WTC11 (cell line): ENCODE measurements around the gene FAM3B. TPM values are rescaled to one million over a fixed set of nuclear protein-coding genes. Genes with fewer than 3 reads are reported as not detected.

Source experiments
- ATAC-seq: fragments of 200-7000 bp; cut with Tn5 transposase; 2 replicates; pipeline ENCODE4 v1.10.0; 2021; ENCODE audit warnings: mild to moderate bottlenecking, moderate library complexity
- CTCF ChIA-PET: fragments of 300-600 bp; sonication (Branson Sonifier 250); formaldehyde crosslinking; loops from one replicate; lab custom pipeline; 2021; ENCODE audit warnings: antibody characterized with exemption; lab: Charles Lee
- POLR2A ChIA-PET: fragments of 350-600 bp; sonication (Branson Sonifier 250); formaldehyde crosslinking; loops from one replicate; lab custom pipeline; 2021; ENCODE audit warnings: antibody characterized with exemption; lab: Charles Lee
- DNase-seq: peaks from one replicate; pipeline ENCODE4 v3.0.0; 2021; ENCODE audit warnings: low spot score
- H3K27ac Mint-ChIP-seq: 2 replicates; pipeline ENCODE4 v1.8.0; 2021; ENCODE audit warnings: mixed read lengths
- H3K27me3 Mint-ChIP-seq: 2 replicates; pipeline ENCODE4 v1.8.0; 2021; ENCODE audit warnings: low read depth, mild to moderate bottlenecking, moderate library complexity, mixed read lengths
- H3K36me3 Mint-ChIP-seq: 2 replicates; pipeline ENCODE4 v1.8.0; 2021; ENCODE audit warnings: mixed read lengths
- H3K4me1 Mint-ChIP-seq: 2 replicates; pipeline ENCODE4 v1.8.0; 2022; ENCODE audit warnings: mixed read lengths
- H3K4me3 Mint-ChIP-seq: 2 replicates; pipeline ENCODE4 v1.8.0; 2021; ENCODE audit warnings: mild to moderate bottlenecking, moderate library complexity, mixed read lengths
- H3K9me3 Mint-ChIP-seq: 2 replicates; pipeline ENCODE4 v1.8.0; 2021; ENCODE audit warnings: mixed read lengths
- ATF1 ChIP-seq: sonication (generic); formaldehyde crosslinking; IDR thresholded peaks from 2 replicates; pipeline ENCODE4 v1.8.1; 2023; ENCODE audit warnings: mild to moderate bottlenecking, moderate library complexity, missing genetic modification reagents
- CBFB ChIP-seq: sonication (generic); formaldehyde crosslinking; IDR thresholded peaks from 2 replicates; pipeline ENCODE4 v1.8.1; 2022; ENCODE audit warnings: mild to moderate bottlenecking, low read depth, missing genetic modification reagents
- CREB1 ChIP-seq: sonication (generic); formaldehyde crosslinking; IDR thresholded peaks from 2 replicates; pipeline ENCODE4 v1.8.0; 2023; ENCODE audit warnings: mild to moderate bottlenecking, missing genetic modification reagents
- KAT7 ChIP-seq: sonication (generic); formaldehyde crosslinking; IDR thresholded peaks from 2 replicates; pipeline ENCODE4 v1.8.1; 2023; ENCODE audit warnings: missing genetic modification reagents, mild to moderate bottlenecking, borderline replicate concordance
- MXD4 ChIP-seq: fragments of 250-450 bp; sonication (Bioruptor Pico); IDR thresholded peaks from 2 replicates; pipeline ENCODE4 v1.8.0; 2021; ENCODE audit warnings: mild to moderate bottlenecking, moderate library complexity, borderline replicate concordance
- NFE2L1 ChIP-seq: sonication (generic); formaldehyde crosslinking; IDR thresholded peaks from 2 replicates; pipeline ENCODE4 v1.8.1; 2023; ENCODE audit warnings: missing genetic modification reagents
- NR1H2 ChIP-seq: sonication (generic); formaldehyde crosslinking; IDR thresholded peaks from 2 replicates; pipeline ENCODE4 v1.9.0; 2021; ENCODE audit warnings: mild to moderate bottlenecking, moderate library complexity, missing genetic modification reagents
- OVOL2 ChIP-seq: fragments of 250-450 bp; sonication (Bioruptor Pico); IDR thresholded peaks from 2 replicates; pipeline ENCODE4 v1.9.0; 2021; ENCODE audit warnings: mild to moderate bottlenecking, borderline replicate concordance
- PRRX2 ChIP-seq: fragments of 250-450 bp; sonication (Bioruptor Pico); IDR thresholded peaks from 2 replicates; pipeline ENCODE4 v1.8.0; 2021; ENCODE audit warnings: mild to moderate bottlenecking
- SMAD4 ChIP-seq: sonication (generic); formaldehyde crosslinking; IDR thresholded peaks from 2 replicates; pipeline ENCODE4 v1.8.0; 2022; ENCODE audit warnings: mild to moderate bottlenecking, missing genetic modification reagents
- SOX15 ChIP-seq: fragments of 250-450 bp; sonication (Bioruptor Pico); IDR thresholded peaks from 2 replicates; pipeline ENCODE4 v1.9.0; 2021; ENCODE audit warnings: mild to moderate bottlenecking
- SP1 ChIP-seq: sonication (generic); formaldehyde crosslinking; conservative IDR thresholded peaks from 2 replicates; pipeline ENCODE4 v1.8.1; 2022; ENCODE audit warnings: missing genetic modification reagents
- ZNF423 ChIP-seq: fragments of 250-450 bp; sonication (Bioruptor Pico); IDR thresholded peaks from 2 replicates; pipeline ENCODE4 v2.1.2; 2022; ENCODE audit warnings: mild to moderate bottlenecking, moderate library complexity
- total RNA-seq: library from RNA; stranded (reverse); gene quantifications from 3 replicates; pipeline ENCODE4 v1.2.3, GENCODE V29; 2021
- TF ChIP-seq, protein P1 (sequence below): sonication (generic); formaldehyde crosslinking; IDR thresholded peaks from 2 replicates; pipeline ENCODE4 v1.8.0; 2022; ENCODE audit warnings: mild to moderate bottlenecking, missing genetic modification reagents
- TF ChIP-seq, protein P2 (sequence below): sonication (generic); formaldehyde crosslinking; IDR thresholded peaks from 2 replicates; pipeline ENCODE4 v1.8.1; 2022; ENCODE audit warnings: low read depth, missing genetic modification reagents, borderline replicate concordance
- TF ChIP-seq, protein P3 (sequence below): sonication (generic); formaldehyde crosslinking; IDR thresholded peaks from 2 replicates; pipeline ENCODE4 v1.8.1; 2022; ENCODE audit warnings: mild to moderate bottlenecking, moderate library complexity, missing genetic modification reagents
- TF ChIP-seq, protein P4 (sequence below): sonication (generic); formaldehyde crosslinking; IDR thresholded peaks from 2 replicates; pipeline ENCODE4 v1.8.0; 2022; ENCODE audit warnings: mild to moderate bottlenecking, missing genetic modification reagents
- TF ChIP-seq, protein P5 (sequence below): sonication (generic); formaldehyde crosslinking; conservative IDR thresholded peaks from 2 replicates; pipeline ENCODE4 v1.8.1; 2023; ENCODE audit warnings: mild to moderate bottlenecking, low read depth, missing genetic modification reagents, moderate library complexity
- TF ChIP-seq, protein P6 (sequence below): sonication (generic); formaldehyde crosslinking; IDR thresholded peaks from 2 replicates; pipeline ENCODE4 v1.8.1; 2023; ENCODE audit warnings: mild to moderate bottlenecking, missing genetic modification reagents

FAM3B gene
- total RNA-seq, 1 experiment from 2014 or later = 1.4 TPM

DNA sequence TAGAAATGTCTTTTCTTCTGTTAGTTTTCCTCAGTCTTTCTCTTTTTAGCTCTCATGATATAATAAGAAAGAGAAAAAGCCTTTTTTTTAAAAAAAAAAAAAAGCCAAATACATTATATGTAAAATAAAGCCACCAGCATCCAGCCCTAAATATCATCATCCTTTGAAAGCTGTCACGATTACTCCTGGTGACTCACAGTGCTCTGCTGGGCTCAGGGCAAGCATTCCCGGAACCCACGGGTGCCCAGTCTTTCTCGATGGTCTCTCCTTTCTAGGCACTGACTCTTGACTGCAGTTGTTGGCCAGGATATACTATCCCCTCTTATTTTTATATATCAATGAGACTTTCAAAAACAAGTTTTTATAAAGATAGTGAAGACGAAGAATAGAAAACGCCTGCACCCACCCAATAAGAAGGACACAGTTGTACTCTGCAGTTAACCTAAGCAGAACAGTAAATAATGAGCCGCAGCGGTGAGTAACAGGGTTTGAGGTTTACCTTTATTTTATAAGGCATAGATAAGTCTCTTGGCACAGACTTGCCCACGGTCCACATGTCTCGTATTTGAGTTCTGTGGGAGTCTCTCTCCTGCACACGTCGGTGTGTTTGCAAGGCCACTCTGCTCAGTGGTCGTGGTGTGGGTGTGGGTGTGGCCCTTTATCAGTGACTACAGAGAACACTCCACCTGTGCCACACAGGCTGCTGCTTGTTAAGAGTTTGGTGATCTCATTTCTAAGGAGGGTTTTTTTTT lies 29.5 kb downstream of the FAM3B start:
- peaks cover 24% of the 10 kb centered on the region for H3K9me3 Mint-ChIP-seq
- H3K4me1 Mint-ChIP-seq = no peaks in the 10 kb centered on the region
- ChIA-PET POLR2A (no interaction called here), CTCF (no interaction called here)
- no peaks in the 10 kb centered on the region for H3K27me3 Mint-ChIP-seq
- no peak overlapping the region for H3K27ac Mint-ChIP-seq
- DNase-seq (no peak), ATAC-seq (no peak)
- H3K36me3 Mint-ChIP-seq = peaks cover 11% of the 10 kb centered on the region
- H3K4me3 Mint-ChIP-seq = no peak overlapping the region
- TF ChIP-seq CREB1 (CRISPR knock-in tag) (no peak), NFE2L1 (CRISPR knock-in tag) (no peak), CBFB (CRISPR knock-in tag) (no peak), ATF1 (CRISPR knock-in tag) (no peak), OVOL2 (CRISPR knock-in tag) (no peak), SOX15 (no peak), NR1H2 (CRISPR knock-in tag) (no peak), ZNF423 (CRISPR knock-in tag) (no peak), SP1 (CRISPR knock-in tag) (no peak), SMAD4 (CRISPR knock-in tag) (no peak), KAT7 (CRISPR knock-in tag) (no peak), MXD4 (no peak), PRRX2 (no peak)
- TF ChIP-seq, protein P1, sequence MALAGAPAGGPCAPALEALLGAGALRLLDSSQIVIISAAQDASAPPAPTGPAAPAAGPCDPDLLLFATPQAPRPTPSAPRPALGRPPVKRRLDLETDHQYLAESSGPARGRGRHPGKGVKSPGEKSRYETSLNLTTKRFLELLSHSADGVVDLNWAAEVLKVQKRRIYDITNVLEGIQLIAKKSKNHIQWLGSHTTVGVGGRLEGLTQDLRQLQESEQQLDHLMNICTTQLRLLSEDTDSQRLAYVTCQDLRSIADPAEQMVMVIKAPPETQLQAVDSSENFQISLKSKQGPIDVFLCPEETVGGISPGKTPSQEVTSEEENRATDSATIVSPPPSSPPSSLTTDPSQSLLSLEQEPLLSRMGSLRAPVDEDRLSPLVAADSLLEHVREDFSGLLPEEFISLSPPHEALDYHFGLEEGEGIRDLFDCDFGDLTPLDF = no peak
- TF ChIP-seq, protein P2, sequence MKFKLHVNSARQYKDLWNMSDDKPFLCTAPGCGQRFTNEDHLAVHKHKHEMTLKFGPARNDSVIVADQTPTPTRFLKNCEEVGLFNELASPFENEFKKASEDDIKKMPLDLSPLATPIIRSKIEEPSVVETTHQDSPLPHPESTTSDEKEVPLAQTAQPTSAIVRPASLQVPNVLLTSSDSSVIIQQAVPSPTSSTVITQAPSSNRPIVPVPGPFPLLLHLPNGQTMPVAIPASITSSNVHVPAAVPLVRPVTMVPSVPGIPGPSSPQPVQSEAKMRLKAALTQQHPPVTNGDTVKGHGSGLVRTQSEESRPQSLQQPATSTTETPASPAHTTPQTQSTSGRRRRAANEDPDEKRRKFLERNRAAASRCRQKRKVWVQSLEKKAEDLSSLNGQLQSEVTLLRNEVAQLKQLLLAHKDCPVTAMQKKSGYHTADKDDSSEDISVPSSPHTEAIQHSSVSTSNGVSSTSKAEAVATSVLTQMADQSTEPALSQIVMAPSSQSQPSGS = no peak
- TF ChIP-seq, protein P3, sequence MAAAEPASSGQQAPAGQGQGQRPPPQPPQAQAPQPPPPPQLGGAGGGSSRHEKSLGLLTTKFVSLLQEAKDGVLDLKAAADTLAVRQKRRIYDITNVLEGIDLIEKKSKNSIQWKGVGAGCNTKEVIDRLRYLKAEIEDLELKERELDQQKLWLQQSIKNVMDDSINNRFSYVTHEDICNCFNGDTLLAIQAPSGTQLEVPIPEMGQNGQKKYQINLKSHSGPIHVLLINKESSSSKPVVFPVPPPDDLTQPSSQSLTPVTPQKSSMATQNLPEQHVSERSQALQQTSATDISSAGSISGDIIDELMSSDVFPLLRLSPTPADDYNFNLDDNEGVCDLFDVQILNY (CRISPR knock-in tag) = no peak
- TF ChIP-seq, protein P4, sequence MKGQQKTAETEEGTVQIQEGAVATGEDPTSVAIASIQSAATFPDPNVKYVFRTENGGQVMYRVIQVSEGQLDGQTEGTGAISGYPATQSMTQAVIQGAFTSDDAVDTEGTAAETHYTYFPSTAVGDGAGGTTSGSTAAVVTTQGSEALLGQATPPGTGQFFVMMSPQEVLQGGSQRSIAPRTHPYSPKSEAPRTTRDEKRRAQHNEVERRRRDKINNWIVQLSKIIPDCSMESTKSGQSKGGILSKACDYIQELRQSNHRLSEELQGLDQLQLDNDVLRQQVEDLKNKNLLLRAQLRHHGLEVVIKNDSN = no peak
- TF ChIP-seq, protein P5, sequence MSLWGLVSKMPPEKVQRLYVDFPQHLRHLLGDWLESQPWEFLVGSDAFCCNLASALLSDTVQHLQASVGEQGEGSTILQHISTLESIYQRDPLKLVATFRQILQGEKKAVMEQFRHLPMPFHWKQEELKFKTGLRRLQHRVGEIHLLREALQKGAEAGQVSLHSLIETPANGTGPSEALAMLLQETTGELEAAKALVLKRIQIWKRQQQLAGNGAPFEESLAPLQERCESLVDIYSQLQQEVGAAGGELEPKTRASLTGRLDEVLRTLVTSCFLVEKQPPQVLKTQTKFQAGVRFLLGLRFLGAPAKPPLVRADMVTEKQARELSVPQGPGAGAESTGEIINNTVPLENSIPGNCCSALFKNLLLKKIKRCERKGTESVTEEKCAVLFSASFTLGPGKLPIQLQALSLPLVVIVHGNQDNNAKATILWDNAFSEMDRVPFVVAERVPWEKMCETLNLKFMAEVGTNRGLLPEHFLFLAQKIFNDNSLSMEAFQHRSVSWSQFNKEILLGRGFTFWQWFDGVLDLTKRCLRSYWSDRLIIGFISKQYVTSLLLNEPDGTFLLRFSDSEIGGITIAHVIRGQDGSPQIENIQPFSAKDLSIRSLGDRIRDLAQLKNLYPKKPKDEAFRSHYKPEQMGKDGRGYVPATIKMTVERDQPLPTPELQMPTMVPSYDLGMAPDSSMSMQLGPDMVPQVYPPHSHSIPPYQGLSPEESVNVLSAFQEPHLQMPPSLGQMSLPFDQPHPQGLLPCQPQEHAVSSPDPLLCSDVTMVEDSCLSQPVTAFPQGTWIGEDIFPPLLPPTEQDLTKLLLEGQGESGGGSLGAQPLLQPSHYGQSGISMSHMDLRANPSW (CRISPR knock-in tag) = no peak
- TF ChIP-seq, protein P6, sequence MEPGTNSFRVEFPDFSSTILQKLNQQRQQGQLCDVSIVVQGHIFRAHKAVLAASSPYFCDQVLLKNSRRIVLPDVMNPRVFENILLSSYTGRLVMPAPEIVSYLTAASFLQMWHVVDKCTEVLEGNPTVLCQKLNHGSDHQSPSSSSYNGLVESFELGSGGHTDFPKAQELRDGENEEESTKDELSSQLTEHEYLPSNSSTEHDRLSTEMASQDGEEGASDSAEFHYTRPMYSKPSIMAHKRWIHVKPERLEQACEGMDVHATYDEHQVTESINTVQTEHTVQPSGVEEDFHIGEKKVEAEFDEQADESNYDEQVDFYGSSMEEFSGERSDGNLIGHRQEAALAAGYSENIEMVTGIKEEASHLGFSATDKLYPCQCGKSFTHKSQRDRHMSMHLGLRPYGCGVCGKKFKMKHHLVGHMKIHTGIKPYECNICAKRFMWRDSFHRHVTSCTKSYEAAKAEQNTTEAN (CRISPR knock-in tag) = no peak
